ENCODE data around the gene RNF19B. TPM values are rescaled to one million over a fixed set of nuclear protein-coding genes. Genes with fewer than 3 reads are reported as not detected.

RNF19B gene
- total RNA-seq, 1 experiment from 2014 or later: 15.0 TPM

DNA sequence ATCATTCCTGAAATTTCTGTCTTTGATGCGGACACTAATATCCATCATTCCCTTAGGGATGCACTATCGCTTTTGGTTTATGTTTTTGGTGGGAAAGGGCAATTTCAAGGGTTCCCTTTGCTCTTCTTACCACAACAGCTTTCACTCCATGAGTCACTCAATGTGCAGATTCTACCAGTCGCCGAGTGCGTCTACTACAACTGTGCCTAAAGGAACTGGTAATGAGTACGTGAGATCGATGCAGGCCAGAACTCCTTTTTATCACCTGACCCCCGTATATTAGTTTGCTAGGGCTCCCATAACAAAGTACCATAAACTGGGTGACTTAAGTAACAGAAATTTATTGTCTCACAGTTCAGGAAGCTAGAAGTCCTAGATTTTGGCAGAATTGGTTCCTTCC is 35.9 kb downstream of the RNF19B start:
- Histone ChIP-seq H3K23me2 (ENCODE audit: insufficient read length, low read depth, low read length, poor library complexity, severe bottlenecking) (peaks cover 12% of the 10 kb centered on the region), H4K5ac (ENCODE audit: insufficient read length, low read depth, low read length) (no peak overlapping the region), H3K56ac (ENCODE audit: insufficient read length, low read depth, low read length) (no peak overlapping the region), H2AK5ac (ENCODE audit: insufficient read length, low read length) (no peak overlapping the region), H3T11ph (ENCODE audit: low read length) (no peak overlapping the region), H2BK5ac (ENCODE audit: insufficient read length, low read length) (no peak overlapping the region), H3K9ac (ENCODE audit: extremely low read depth, insufficient read length, low read length) (no peak overlapping the region), H3K4me2 (ENCODE audit: insufficient read depth, insufficient read length, low read length) (no peak overlapping the region), H2BK20ac (ENCODE audit: low read depth, low read length, poor library complexity, severe bottlenecking) (no peak overlapping the region), H3K79me1 (ENCODE audit: insufficient read depth, low read depth, low read length, poor library complexity, severe bottlenecking) (no peaks in the 10 kb centered on the region), H3K79me2 (ENCODE audit: insufficient read depth, low read length) (no peaks in the 10 kb centered on the region), H3K27me3 (ENCODE audit: insufficient read depth, low read length) (peaks cover 15% of the 10 kb centered on the region; the same call in 1 of the 2 replicates), H3K27ac (ENCODE audit: insufficient read length, low read depth, low read length) (no peak overlapping the region), H3K23ac (ENCODE audit: insufficient read length, low read depth, low read length) (no peak overlapping the region), H2BK12ac (ENCODE audit: insufficient read length, low read depth, low read length) (no peak overlapping the region), H3K4me1 (ENCODE audit: insufficient read depth, low read length) (no peaks in the 10 kb centered on the region), H4K8ac (replicated peaks; ENCODE audit: insufficient read length, low read depth, low read length) (no peak overlapping the region), H3K18ac (ENCODE audit: insufficient read length, low read depth, low read length) (no peak overlapping the region), H2BK15ac (ENCODE audit: low read depth, low read length) (no peak overlapping the region), H4K91ac (ENCODE audit: insufficient read length, low read depth, low read length) (no peak overlapping the region), H3K9me3 (ENCODE audit: control insufficient read depth, low read depth, low read length) (no peaks in the 10 kb centered on the region), H2AFZ (ENCODE audit: low read length) (no peak overlapping the region), H3K4ac (ENCODE audit: low read depth, low read length) (no peak overlapping the region), H2BK120ac (ENCODE audit: low read depth, low read length, poor library complexity, severe bottlenecking) (no peak overlapping the region), H4K20me1 (ENCODE audit: control insufficient read depth, insufficient read depth, insufficient read length) (no peaks in the 10 kb centered on the region), H3K14ac (ENCODE audit: insufficient read depth, low read length) (no peak overlapping the region)
- Mint-ChIP-seq H3K4me1 (peaks cover 23 to 35% of the 10 kb centered on the region in 2 experiments), H3K4me3 (no peak overlapping the region), H3K27ac (no peak overlapping the region), H3K36me3 (ENCODE audit: insufficient read depth in 1 of 3, low read depth in 3 of 3) (no peaks in the 10 kb centered on the region), H3K9me3 (peaks cover 5 to 9% of the 10 kb centered on the region in 2 experiments; a peak in 4 of 5 replicates), H3K27me3 (ENCODE audit: low read depth) (peaks cover 66% of the 10 kb centered on the region)
- DNase-seq: no peak
- no peak for TF ChIP-seq CTCF (conservative IDR thresholded peaks at IDR 0.05)
- WGBS (ENCODE audit: extremely low coverage, insufficient read length, low lambda C conversion rate): no CpG with 5 or more reads among the region's 8 CpGs

Data from H9 (cell line).